ENCODE data around the gene MESD. TPM values are rescaled to one million over a fixed set of nuclear protein-coding genes. Genes with fewer than 3 reads are reported as not detected.

MESD gene
- total RNA-seq, 1 experiment from 2014 or later, result 30.2 TPM

GRCh38 chr15:81003097-81003350 is 13.4 kb upstream of the MESD start:
- CTCF ChIA-PET, result interaction anchor here (0.6 to 1.5 kb wide), 2 partner anchors 18 to 263 kb away, joined by 3 to 8 read pairs; no protein-coding TSS in a partner anchor
- intact Hi-C loops (cut with micrococcal nuclease), result loop anchor here (5.0 kb wide), 1 partner anchor 104 kb away; no protein-coding TSS in a partner anchor
- Mint-ChIP-seq H3K4me3 (ENCODE audit: unreplicated experiment) (peak overlapping the region; percentile 50), H3K27ac (ENCODE audit: low read depth, unreplicated experiment) (no peak overlapping the region), H3K27me3 (ENCODE audit: insufficient read depth, unreplicated experiment) (no peaks in the 10 kb centered on the region), H3K36me3 (ENCODE audit: insufficient read depth, unreplicated experiment) (peaks cover 15% of the 10 kb centered on the region), H3K9me3 (ENCODE audit: unreplicated experiment) (no peaks in the 10 kb centered on the region), H3K4me1 (ENCODE audit: insufficient read depth, unreplicated experiment) (peaks cover 25% of the 10 kb centered on the region)
- no peak for TF ChIP-seq CTCF (IDR thresholded peaks at IDR 0.05; ENCODE audit: unreplicated experiment)
- DNase-seq (ENCODE audit: unreplicated experiment), result no peak
- POLR2A ChIA-PET, result interaction anchor here (0.6 to 1.9 kb wide), 2 partner anchors 13 to 254 kb away, joined by 4 to 6 read pairs; partner anchors contain the start of gene MESD
- BruUV-seq (replicated peaks), result no TSS peak

DNA sequence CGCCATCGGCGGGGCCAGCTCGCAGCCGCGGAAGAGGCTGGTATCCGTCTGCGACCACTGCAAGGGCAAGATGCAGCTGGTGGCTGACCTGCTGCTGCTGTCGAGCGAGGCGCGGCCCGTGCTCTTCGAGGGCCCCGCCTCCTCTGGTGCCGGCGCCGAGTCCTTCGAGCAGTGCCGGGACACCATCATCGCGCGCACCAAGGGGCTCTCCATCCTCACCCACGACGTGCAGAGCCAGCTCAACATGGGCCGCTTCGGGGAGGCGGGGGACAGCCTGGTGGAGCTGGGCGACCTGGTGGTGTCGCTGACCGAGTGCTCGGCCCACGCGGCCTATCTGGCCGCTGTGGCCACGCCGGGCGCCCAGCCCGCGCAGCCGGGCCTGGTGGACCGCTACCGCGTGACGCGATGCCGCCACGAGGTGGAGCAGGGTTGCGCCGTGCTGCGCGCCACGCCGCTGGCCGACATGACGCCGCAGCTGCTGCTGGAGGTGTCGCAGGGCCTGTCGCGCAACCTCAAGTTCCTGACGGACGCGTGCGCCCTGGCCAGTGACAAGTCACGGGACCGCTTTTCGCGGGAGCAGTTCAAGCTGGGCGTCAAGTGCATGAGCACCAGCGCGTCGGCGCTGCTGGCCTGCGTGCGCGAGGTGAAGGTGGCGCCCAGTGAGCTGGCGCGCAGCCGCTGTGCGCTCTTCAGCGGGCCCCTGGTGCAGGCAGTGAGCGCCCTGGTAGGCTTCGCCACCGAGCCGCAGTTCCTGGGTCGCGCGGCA is 12.9 kb upstream of the MESD start:
- Mint-ChIP-seq H3K27me3 (ENCODE audit: insufficient read depth, unreplicated experiment) (no peaks in the 10 kb centered on the region), H3K9me3 (ENCODE audit: unreplicated experiment) (no peaks in the 10 kb centered on the region), H3K4me3 (ENCODE audit: unreplicated experiment) (peak overlapping the region; percentile 82), H3K27ac (ENCODE audit: low read depth, unreplicated experiment) (no peak overlapping the region), H3K4me1 (ENCODE audit: insufficient read depth, unreplicated experiment) (peaks cover 25% of the 10 kb centered on the region), H3K36me3 (ENCODE audit: insufficient read depth, unreplicated experiment) (peaks cover 15% of the 10 kb centered on the region)
- DNase-seq (ENCODE audit: unreplicated experiment), result no peak
- TF ChIP-seq CTCF (IDR thresholded peaks at IDR 0.05; ENCODE audit: unreplicated experiment), result no peak
- ChIA-PET CTCF (interaction anchor here (0.6 to 1.5 kb wide), 6 partner anchors 17 to 839 kb away, joined by 3 to 8 read pairs (median 3); no protein-coding TSS in a partner anchor), POLR2A (interaction anchor here (0.5 to 4.1 kb wide), 13 partner anchors 9 to 1048 kb away, joined by 3 to 76 read pairs (median 3); partner anchors contain the start of genes ABHD17C and MESD)
- intact Hi-C loops (cut with micrococcal nuclease), result loop anchor here (5.0 kb wide), 1 partner anchor 105 kb away; no protein-coding TSS in a partner anchor
- no TSS peak for BruUV-seq (replicated peaks)

GRCh38 chr15:81002009-81002330 is 12.4 kb upstream of the MESD start:
- POLR2A ChIA-PET, result interaction anchor here (0.5 to 4.1 kb wide), 15 partner anchors 9 to 1049 kb away, joined by 3 to 76 read pairs (median 4); partner anchors contain the start of genes ABHD17C and MESD
- intact Hi-C loops (cut with micrococcal nuclease), result loop anchor here (5.0 kb wide), 1 partner anchor 105 kb away; no protein-coding TSS in a partner anchor
- CTCF ChIA-PET, result interaction anchor here (0.6 to 1.3 kb wide), 6 partner anchors 11 to 838 kb away, joined by 3 to 5 read pairs (median 3); no protein-coding TSS in a partner anchor
- Mint-ChIP-seq H3K27me3 (ENCODE audit: insufficient read depth, unreplicated experiment) (no peaks in the 10 kb centered on the region), H3K4me3 (ENCODE audit: unreplicated experiment) (peak overlapping the region; percentile 82), H3K27ac (ENCODE audit: low read depth, unreplicated experiment) (no peak overlapping the region), H3K9me3 (ENCODE audit: unreplicated experiment) (no peaks in the 10 kb centered on the region), H3K4me1 (ENCODE audit: insufficient read depth, unreplicated experiment) (peaks cover 25% of the 10 kb centered on the region), H3K36me3 (ENCODE audit: insufficient read depth, unreplicated experiment) (peaks cover 15% of the 10 kb centered on the region)
- no peak for DNase-seq (ENCODE audit: unreplicated experiment)
- BruUV-seq (replicated peaks), result no TSS peak
- no peak for TF ChIP-seq CTCF (IDR thresholded peaks at IDR 0.05; ENCODE audit: unreplicated experiment)
